Purkinje cell (primary cell): Measurements from ENCODE around the gene ZNF592. TPM values are rescaled to one million over a fixed set of nuclear protein-coding genes. Genes with fewer than 3 reads are reported as not detected.

Experiments
- polyA plus RNA-seq: library from polyadenylated mRNA; unstranded; fragments of >200 nt; fragmentation: Nextera tagmentation; gene quantifications from 2 replicates; pipeline ENCODE4 v1.2.1, GENCODE V29; 2014

The ZNF592 gene
- polyA plus RNA-seq = 0.94 and 1.8 TPM in 2 replicates

GRCh38 chr15:84748274-84749110 is at the start of gene ZNF592:
Gene ZNF592 (plus strand): TSS chr15:84748592. CDS start chr15:84782676, 34,084 bp downstream.

DNA sequence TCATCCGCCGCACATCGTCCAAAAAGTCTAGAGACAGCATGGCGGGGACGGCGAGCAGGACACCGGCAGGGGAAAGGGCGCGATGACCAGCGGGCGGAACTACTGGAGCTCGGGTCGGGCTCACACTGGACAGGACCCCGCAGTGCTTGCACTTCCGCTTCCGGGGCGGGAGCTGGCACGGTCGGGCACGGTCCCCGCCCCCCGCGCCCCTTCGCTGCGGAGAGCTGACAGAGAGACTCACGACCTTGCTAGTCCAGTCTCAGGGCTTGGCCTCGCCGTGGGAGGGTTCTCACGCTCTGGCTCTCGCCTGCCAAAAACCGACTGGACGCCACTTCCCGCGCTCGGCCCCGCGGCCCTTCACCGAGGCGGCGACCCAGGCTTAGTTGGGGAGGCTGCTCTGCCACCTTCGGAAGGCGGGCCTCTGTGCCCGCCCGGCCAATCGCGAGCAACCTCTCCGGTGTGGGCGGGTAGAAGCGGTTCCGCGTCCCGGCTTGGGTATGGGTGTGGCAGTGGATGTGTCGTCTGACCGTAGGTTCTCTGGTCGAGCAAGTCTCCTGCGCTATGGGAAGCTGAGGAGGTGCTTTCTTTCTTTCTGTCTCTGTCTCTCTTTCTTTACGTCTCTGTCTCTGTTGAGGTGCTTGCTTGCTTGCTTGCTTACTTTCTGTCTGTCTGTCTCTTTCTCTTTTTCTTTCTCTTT is 32.2 kb upstream of the ZNF592 start, which contains the start of gene SEC11A:
Gene SEC11A, minus strand, starts transcription at position 104 of the 697 bp plus-strand sequence. Its CDS starts 64 bp downstream, at position 40.

GRCh38 chr15:84816694-84817465 is 68.5 kb downstream of the ZNF592 start, which contains the start of gene ALPK3:
Gene ALPK3 (plus strand): TSS chr15:84817356. CDS start chr15:84817453, 97 bp downstream.

Other genes with a start within 250 kb of the ZNF592 start
- gene ZSCAN2, start 147.6 kb upstream of the ZNF592 start, polyA plus RNA-seq = 0.90 and 2.1 TPM in 2 replicates
- gene WDR73, start 94.3 kb upstream of the ZNF592 start, polyA plus RNA-seq = 3.9 and 19.9 TPM in 2 replicates
- gene NMB, start 90.4 kb upstream of the ZNF592 start, polyA plus RNA-seq = 1.4 and 6.1 TPM in 2 replicates
- 86.0 and 105 TPM in 2 replicates for gene SEC11A, start 32.5 kb upstream of the ZNF592 start, polyA plus RNA-seq
- gene ALPK3, start 68.8 kb downstream of the ZNF592 start, polyA plus RNA-seq = not detected in 2 replicates
- gene SLC28A1, start 136.1 kb downstream of the ZNF592 start, polyA plus RNA-seq = not detected in 2 replicates
- 4.6 and 6.4 TPM in 2 replicates for gene PDE8A, start 233.3 kb downstream of the ZNF592 start, polyA plus RNA-seq